ENCODE data around the gene HSPB7. TPM values are rescaled to one million over a fixed set of nuclear protein-coding genes. Genes with fewer than 3 reads are reported as not detected.

Gene HSPB7
- total RNA-seq, 1 experiment from 2014 or later: not detected

DNA sequence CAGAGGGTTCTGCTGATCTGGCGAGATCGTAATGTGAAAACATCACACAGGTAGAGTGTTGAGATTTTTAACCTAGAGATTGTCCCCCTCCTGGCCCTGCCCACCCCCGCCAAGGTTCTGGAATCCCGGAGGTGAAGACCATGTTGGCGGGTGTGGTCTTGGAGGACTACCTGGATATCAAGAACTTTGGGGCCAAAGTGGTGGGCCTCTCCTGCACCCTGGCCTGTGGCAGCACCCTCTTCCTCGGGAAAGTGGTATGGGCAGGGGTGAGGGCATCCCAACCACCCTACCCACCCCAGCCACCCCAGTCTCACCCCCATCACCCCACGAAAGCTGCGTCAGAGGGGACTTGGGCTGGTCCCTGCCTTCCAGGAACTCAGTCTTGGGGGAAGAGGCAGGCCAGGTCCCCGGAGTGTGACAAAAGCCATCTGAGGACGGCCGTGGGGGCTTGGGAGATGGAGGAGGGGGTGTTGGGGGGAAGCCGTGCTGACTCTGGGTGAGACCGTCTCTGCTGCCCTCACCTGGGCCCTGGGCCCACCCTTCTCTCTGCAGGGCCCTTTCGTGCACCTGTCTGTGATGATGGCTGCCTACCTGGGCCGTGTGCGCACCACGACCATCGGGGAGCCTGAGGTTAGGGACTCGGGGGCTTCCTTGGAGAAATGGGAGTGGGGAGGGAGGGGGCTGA, 30.1 kb upstream of the HSPB7 start:
- Histone ChIP-seq H3K9me3 (ENCODE audit: control insufficient read depth, low read depth, low read length) (no peaks in the 10 kb centered on the region), H2BK120ac (ENCODE audit: low read depth, low read length, poor library complexity, severe bottlenecking) (no peak overlapping the region), H4K91ac (ENCODE audit: insufficient read length, low read depth, low read length) (no peak overlapping the region), H4K20me1 (ENCODE audit: control insufficient read depth, insufficient read depth, insufficient read length) (no peaks in the 10 kb centered on the region), H4K5ac (ENCODE audit: insufficient read length, low read depth, low read length) (no peak overlapping the region), H3K27me3 (ENCODE audit: insufficient read depth, low read length) (no peaks in the 10 kb centered on the region), H3K14ac (ENCODE audit: insufficient read depth, low read length) (no peak overlapping the region), H3K56ac (ENCODE audit: insufficient read length, low read depth, low read length) (no peak overlapping the region), H3K4me2 (ENCODE audit: insufficient read depth, insufficient read length, low read length) (peak overlapping the region; percentile 64), H2AK5ac (ENCODE audit: insufficient read length, low read length) (no peak overlapping the region), H2BK12ac (ENCODE audit: insufficient read length, low read depth, low read length) (no peak overlapping the region), H3K23ac (ENCODE audit: insufficient read length, low read depth, low read length) (no peak overlapping the region), H3K23me2 (ENCODE audit: insufficient read length, low read depth, low read length, poor library complexity, severe bottlenecking) (no peaks in the 10 kb centered on the region), H3K4ac (ENCODE audit: low read depth, low read length) (no peak overlapping the region), H3K9ac (ENCODE audit: extremely low read depth, insufficient read length, low read length) (no peak overlapping the region), H3K27ac (ENCODE audit: insufficient read length, low read depth, low read length) (no peak overlapping the region), H4K8ac (replicated peaks; ENCODE audit: insufficient read length, low read depth, low read length) (no peak overlapping the region), H3K79me2 (ENCODE audit: insufficient read depth, low read length) (no peaks in the 10 kb centered on the region), H3K79me1 (ENCODE audit: insufficient read depth, low read depth, low read length, poor library complexity, severe bottlenecking) (no peaks in the 10 kb centered on the region), H3T11ph (ENCODE audit: low read length) (no peak overlapping the region), H2BK20ac (ENCODE audit: low read depth, low read length, poor library complexity, severe bottlenecking) (no peak overlapping the region), H3K18ac (ENCODE audit: insufficient read length, low read depth, low read length) (no peak overlapping the region), H2AFZ (ENCODE audit: low read length) (no peak overlapping the region), H2BK5ac (ENCODE audit: insufficient read length, low read length) (no peak overlapping the region), H3K4me1 (ENCODE audit: insufficient read depth, low read length) (no peaks in the 10 kb centered on the region; the same call in 1 of the 2 replicates), H2BK15ac (ENCODE audit: low read depth, low read length) (no peak overlapping the region)
- TF ChIP-seq, protein P1, sequence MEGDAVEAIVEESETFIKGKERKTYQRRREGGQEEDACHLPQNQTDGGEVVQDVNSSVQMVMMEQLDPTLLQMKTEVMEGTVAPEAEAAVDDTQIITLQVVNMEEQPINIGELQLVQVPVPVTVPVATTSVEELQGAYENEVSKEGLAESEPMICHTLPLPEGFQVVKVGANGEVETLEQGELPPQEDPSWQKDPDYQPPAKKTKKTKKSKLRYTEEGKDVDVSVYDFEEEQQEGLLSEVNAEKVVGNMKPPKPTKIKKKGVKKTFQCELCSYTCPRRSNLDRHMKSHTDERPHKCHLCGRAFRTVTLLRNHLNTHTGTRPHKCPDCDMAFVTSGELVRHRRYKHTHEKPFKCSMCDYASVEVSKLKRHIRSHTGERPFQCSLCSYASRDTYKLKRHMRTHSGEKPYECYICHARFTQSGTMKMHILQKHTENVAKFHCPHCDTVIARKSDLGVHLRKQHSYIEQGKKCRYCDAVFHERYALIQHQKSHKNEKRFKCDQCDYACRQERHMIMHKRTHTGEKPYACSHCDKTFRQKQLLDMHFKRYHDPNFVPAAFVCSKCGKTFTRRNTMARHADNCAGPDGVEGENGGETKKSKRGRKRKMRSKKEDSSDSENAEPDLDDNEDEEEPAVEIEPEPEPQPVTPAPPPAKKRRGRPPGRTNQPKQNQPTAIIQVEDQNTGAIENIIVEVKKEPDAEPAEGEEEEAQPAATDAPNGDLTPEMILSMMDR (conservative IDR thresholded peaks at IDR 0.05): no peak
- Mint-ChIP-seq H3K27ac (no peak overlapping the region), H3K36me3 (ENCODE audit: insufficient read depth in 1 of 3, low read depth in 3 of 3) (no peaks in the 10 kb centered on the region), H3K4me3 (peak overlapping the region; percentile 50 to 63; a peak in 4 of 5 replicates), H3K27me3 (ENCODE audit: low read depth) (peaks cover 20% of the 10 kb centered on the region), H3K4me1 (peaks cover 10 to 26% of the 10 kb centered on the region in 2 experiments), H3K9me3 (no peaks in the 10 kb centered on the region)
- DNase-seq: peak; percentile 56
- no CpG with 5 or more reads among the region's 19 CpGs for WGBS (ENCODE audit: extremely low coverage, insufficient read length, low lambda C conversion rate)
